GM18526 (cell line): Measurements from ENCODE around the gene BCL2L1.

Experiments used
- POLR2A ChIP-seq: IDR thresholded peaks from 3 replicates; pipeline ENCODE4 v1.6.1; 2011; ENCODE audit not compliant: insufficient read length; ENCODE audit errors: extremely low read depth

The BCL2L1 gene

DNA sequence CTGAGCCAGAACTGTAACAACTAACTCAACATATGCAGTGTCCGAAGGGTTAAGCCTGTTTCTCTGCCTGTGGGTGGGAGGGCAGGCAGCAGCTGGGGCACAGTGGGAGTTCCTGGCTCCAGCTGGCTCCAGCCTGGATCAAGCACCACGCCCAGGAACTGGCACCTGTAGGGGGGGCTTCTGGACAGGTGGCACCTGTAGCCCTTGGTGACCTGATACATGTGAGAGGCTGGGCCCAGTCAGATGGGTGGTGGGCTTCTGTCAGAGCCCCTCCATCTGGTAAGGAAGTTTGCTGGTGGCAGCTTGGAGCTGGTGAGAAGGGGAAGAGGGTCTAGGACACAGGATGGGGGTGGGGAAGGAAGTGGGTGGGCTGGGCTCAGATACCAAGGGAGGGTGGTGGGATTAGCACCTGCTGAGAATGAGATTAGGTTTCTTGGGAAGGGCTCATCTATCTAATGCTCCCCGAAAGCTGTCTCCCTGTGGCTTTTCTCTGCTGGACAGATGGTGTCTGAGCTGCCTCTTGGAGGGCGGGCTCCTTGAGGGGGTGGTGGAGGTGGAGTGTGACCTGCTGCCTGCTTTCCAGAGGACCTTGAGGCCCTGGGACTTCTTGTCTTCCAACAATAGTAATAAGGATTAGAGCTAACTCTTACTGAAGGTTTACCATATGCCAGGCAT is 28.5 kb downstream of the BCL2L1 start:
- no peak for TF ChIP-seq POLR2A

DNA sequence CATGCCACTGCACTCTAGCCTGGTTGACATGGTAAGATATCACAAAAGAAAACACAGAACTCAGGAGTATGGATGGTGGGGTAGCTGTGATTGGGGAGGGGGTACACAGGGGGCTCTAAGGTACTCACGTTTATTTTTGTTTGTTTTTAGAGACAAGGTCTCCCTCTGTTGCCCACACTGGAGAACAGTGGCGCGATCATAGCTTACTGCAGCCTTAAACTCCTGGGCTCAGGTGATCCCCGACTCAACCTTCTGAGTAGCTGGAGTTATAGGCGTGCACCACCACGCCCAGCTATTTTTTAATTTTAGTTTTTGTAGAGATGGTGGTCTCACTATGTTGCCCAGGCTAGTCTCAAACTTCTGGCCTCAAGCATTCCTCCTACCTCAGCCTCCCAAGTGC is 29.3 kb downstream of the BCL2L1 start:
- no peak for TF ChIP-seq POLR2A

DNA sequence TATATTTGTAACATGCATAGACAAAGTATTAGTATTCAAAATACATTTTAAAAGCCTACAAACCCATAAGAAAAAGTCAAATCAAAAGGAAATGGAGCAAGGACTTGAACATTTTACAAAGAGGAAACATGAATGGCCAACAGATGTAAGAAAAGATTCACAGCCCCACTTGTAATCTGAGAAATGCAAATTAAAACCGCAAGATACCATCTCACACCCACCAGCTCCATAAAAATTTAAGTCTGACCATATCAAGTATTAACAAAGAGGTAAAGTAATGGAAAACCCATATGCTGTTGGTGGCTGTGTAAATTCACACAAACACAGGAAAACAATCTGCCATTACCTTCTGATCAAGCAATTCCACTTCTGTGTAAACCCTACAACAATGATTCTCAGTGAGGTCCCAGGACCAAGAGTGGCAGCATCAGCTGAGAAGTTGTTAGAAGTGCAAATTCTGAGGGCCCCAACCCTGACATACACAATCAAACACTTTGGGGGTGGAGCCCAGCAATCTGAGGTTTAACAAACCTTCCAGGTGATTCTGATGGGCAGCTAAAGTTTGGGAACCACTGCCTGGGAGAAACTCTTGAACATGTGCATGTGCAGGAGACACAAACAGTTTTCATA is 30.9 kb downstream of the BCL2L1 start:
- TF ChIP-seq POLR2A: no peak

DNA sequence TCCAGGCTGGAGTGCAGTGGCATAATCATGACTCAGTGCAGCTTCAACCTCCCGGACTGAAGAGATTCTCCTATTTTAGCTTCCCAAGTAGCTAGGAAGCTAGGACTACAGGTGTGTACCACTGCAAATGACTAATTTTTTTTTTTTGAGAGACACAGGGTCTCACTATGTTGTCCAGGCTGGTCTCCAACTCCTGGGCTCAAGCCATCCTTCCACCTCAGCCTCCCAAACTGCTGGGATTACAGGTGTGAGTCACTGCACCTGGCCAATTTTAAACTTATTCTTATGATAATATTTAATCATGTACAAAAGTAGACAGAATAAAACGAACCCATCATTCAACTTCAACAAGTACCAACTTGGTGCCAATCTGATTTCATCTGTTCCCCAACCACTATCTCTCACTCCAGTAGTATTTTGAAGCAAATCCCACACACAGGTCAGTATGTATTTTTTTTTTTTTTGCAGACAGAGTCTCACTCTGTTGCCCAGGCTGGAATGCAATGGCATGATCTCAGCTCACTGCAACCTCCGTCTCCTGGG is 32.5 kb downstream of the BCL2L1 start:
- TF ChIP-seq POLR2A: no peak

DNA sequence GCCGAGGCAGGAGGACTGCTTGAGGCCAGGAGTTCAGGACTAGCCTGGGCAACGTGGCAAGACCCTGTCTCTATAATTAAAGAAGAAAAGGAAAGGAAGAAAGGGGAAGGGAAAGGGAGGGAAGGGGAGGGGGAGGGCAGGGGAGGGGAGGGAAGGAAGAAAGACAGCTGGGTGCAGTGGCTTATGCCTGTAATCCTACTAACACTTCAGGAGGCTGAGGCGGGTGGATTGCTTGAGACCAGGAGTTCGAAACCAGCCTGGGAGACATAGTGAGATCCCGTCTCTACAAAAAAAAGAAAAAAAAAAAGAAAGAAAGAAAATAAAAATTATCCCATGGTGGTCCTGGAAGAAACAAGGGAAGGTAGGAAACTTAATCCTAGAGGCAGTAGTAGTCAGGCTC is 33.5 kb downstream of the BCL2L1 start:
- no peak for TF ChIP-seq POLR2A

DNA sequence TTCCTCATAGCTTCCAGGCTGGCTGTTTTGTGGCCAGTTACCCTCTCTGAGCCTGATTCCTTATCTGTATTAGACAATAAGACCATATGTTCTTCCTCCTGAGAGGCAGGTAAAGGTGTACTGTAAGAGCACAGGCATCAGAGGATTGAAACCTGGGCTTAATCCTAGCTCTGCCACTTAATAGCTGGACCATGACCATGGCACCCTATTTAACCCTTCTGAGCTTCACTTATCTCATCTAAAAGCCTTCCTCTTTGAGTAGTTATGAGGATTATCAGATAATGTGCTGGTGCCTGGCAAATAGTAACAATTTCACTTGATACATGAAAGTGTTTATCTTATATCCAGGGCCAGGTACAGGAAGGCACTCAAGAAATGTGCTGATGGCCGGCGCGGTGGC is 34.9 kb downstream of the BCL2L1 start:
- no peak for TF ChIP-seq POLR2A

DNA sequence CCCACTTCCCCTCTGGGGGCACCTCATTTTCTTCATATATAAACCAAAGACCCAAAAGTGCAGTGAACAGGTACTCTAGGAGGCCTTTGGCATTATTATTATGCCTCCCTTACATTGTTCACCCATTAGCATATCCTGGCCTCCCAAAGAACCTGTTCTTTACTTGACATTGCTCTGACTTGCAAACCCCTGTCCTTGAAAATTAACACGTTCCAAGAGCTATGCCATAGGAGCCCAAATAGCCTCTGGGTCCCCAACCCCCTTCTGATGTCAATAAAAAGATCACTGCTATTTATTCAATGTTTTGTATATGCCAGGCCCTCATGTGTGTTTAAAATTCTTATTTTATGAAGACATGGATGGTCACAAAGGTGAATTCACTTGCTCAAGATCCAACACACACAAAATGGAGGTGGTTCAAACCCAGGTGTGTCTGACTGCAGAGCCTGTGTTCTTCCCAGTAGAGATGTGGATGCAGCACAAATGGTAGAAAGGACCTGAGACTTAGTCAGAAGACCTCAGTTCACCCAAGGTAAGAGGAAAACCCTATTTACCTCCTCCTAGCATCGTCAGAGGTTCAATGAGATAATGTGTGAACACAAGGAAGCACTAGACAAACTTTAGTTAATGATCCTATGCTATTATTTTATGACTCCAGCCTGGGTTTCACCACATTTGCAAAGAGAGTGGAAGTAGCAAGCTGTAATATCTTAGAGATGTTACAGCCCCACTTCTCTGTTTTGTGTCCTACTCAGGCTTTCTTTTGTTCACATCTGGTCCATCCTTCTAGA is 36.6 kb downstream of the BCL2L1 start:
- TF ChIP-seq POLR2A: no peak

DNA sequence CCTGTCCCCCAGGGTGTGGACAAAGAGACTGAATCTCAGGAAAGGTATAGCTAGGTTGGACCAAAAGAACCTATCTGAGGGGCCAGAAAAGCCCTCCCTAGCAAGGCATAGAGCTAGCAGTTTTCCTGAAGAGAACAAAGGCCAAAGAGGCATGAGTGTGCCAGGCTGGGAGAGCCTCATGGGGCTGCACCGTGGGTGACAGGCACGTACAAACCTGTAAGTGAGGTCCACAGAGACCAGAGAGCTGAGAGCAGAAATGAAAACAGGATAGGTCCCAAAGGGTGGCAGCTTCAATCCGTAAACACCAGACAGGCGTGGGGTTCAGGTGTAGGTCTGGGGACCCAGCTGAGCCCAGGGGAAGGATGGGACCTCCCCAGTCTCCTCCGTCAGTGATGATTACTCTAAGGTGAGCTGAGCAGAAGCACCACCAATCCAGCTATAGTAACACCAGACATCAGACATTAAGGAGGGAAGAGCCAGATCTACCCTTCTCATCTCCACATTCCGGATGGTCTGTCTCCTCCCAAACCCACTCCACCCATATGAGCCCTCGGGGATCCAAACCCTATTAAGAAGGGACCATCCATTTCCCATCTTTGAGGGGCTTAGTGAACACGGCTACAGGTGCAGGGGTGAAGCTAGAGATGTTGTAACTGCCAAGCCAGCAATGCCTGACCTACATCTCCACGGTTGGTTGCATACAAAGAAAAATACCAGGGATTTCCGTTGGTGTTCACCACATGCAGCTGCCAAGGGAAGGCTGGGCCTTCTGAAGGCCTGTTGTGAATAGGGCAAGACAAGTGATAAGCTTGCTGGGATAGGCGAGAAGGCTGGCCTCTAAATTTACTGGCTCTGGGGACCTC is 38.3 kb downstream of the BCL2L1 start:
- no peak for TF ChIP-seq POLR2A

DNA sequence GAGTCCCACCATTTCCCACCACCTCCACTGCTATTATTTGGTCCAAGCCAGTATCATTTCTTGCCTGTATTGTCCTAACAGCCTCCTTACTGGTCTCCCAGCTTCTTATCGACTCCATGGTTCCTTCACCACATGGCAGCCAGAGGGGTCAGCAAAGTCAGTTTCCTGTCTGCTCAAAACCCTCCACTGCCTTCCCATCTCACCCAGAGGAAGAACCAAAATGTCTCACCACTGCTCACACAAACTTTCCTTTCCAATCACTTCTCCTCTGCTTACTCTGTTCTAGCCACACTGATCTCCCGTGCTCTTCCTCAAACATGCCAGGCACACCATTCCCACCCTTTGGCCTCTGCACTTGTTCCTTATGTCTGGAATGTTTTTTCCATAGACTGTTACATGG is 39.7 kb downstream of the BCL2L1 start:
- TF ChIP-seq POLR2A: no peak

DNA sequence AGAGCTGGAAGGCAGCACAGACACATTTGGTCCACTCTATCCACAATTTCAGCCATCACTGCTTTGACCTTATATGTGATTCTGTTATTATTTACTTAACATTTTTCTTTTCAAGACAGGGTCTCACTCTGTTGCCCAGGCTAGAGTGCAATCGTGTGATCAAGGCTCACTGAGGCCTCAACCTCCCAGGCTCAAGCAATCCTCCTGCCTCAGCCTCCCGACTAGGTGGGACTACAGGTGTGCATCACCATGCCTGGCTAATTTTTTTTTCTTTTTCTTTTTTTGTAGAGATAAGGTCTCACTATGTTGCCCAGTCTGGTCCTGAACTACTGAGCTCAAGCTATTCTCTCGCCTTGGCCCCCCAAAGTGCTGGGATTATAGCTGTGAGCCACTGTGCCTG is 40.3 kb downstream of the BCL2L1 start:
- TF ChIP-seq POLR2A: no peak

DNA sequence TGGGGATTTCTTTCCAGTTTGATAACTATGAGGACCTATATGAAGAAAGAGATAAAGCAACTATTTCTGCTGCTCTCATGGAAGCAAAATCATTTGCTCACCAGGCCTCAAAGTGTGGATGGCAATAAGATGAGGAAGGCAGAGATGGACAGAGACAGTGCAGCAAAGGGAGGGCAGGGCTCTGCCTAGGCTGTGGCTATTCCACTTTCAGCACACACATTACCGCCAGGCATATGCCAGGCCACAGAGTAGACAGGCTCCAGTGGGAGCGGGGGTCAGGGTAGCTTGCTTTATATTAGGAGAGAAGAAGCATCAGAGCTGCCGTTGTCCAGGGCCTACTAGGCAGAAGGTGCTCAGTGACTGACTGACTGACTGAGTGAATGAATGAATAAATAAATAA is 40.9 kb downstream of the BCL2L1 start:
- no peak for TF ChIP-seq POLR2A

DNA sequence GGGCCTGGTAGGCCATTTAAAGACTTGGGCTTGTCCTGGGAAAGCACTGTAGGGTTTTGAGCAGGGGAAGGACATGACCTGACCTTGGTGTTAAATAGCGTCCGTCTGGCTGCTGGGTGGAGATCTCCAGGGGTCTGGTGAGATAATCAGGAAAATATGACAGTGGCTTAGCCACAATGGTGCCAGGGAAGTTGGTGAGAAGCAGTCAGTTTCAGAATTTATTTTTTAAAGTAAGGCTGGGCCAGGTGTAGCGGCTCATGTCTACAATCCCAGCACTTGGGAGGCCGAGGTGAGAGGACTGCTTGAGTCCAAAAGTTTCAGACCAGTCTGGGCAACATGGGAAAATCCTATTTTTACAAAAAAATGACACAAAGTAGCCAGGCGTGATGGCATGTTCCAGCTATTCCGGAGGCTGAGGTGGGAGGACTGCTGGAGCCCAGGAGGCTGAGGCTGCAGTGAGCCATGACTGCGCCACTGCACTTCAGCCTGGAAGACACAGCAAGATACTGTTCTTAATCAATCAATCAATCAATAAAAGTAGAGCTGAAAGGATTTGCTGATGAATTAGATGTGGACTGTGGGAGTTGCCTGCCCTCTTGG is 41.4 kb downstream of the BCL2L1 start:
- TF ChIP-seq POLR2A: no peak

DNA sequence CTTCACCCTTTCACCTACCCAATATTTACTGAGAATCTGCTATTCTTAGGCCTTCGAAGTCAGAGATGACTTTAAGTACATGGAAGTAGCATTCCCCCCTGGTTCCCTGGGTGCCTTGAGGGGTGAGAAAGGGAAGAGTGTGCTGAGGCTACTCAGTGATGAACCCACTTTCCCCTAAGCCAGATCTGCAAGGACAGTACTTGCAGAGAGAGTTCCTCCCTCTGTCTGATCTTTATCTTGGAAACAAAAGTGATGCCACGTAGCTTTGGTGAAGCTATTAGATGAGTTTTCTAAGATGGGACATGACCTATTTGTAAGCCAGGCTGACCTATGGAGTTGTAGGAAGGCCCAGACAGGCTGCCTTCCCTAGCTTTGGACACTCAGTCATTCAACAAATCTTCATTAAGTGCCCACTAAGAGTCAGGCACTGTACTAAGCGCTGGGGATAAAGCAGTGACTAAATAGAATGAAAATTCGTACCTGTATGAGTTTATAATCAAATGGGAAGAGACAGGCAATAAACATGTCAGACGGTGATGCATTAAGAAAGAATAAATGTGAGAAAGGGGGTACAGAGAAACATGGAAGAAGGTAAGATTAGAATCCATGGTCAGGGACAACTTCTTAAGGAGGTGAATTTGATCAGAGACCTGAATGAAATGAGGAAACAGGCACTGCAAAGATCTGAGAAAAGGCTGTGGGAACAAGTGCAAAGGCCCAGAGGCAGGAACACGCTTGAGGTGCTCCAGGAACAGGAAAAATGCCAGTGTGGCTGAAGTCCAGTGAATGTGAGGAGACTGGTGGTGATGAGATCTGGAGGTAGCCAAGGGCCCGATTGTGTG is 42.2 kb downstream of the BCL2L1 start:
- no peak for TF ChIP-seq POLR2A

DNA sequence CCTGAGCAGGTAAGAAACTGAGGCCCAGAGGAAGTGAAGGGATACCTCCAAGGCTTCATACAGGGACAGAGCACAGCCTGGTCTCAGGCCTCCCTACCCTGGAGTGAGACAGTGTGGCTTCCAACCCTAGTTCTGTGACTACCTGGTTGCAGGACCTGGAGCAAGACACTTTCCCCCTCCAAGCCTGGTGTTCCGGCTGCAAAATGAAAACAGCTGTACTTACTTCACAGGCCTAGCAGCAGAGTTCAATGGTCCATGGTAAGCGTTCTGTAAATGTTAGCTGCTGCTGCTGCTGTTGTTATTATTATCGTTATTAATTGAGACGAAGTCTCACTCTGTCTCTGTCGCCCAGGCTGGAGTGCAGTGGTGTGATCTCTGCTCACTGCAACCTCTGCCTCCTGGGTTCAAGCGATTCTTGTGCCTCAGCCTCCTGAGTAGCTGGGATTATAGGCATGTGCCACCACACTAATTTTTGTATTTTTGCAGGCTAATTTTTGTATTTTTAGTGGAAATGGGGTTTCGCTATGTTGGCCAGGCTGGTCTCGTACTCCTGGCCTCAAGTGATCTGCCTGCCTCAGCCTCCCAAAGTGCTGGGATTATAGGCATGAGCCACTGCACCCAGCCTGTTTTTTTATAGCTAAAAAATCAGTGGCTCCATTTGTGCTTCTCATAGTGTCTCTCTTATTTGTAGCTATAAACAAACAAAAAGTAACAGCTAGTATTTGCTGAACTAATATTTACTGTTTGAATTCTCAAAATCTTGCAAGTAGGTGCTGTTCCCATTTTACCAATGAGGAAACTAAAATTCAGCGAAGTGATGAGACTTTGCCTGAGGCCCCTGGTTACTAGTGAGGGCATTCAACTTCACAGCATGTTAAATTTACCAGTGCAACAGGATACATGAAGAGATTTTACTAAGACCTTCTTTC is 43.0 kb downstream of the BCL2L1 start:
- TF ChIP-seq POLR2A: no peak
